H1 (cell line): ENCODE results near the gene CUL9. TPM values are rescaled to one million over a fixed set of nuclear protein-coding genes. Genes with fewer than 3 reads are reported as not detected.

Experiments used
- ATF3 ChIP-seq: IDR thresholded peaks from 2 replicates; pipeline ENCODE4 v1.6.1; 2011; ENCODE audit warnings: low read depth, mild to moderate bottlenecking, low read length; ENCODE audit not compliant: insufficient read depth
- KDM4A ChIP-seq: IDR thresholded peaks from one replicate; pipeline ENCODE4 v1.7.1; 2012; ENCODE audit warnings: low read depth, mild to moderate bottlenecking, moderate library complexity, low read length, inconsistent platforms; ENCODE audit not compliant: severe bottlenecking
- PHF8 ChIP-seq: fragments of 200-600 bp; sonication (generic); conservative IDR thresholded peaks from 2 replicates; pipeline ENCODE4 v1.7.1; 2012; ENCODE audit warnings: low read depth, mild to moderate bottlenecking, inconsistent platforms, low read length, moderate library complexity
- polyA plus RNA-seq, 7 experiments: library from polyadenylated mRNA; depleted of rRNA in 3 of 7; stranded (reverse) in 5 of 7; unstranded in 2 of 7; fragments of >200 nt in 5 of 7; fragments of 200-250 nt in 2 of 7; gene quantifications; 1 replicate in 5 of 7; 2 replicates in 1 of 7; 4 replicates in 1 of 7; pipeline versions ENCODE4 v1.2.1 to v1.2.3, GENCODE V29; 2011 to 2013; ENCODE audit warnings: missing spikeins in 2 of 7, mixed read lengths in 2 of 7
- total RNA-seq: library from RNA; stranded (reverse); fragmentation: NEBNext Ultra II Directional; extraction: Animal tissue kit (Norgen Biotek cat#: 25700); gene quantifications from 2 replicates; pipeline ENCODE4 v1.2.1, GENCODE V29; 2021

Gene CUL9
- total and polyA plus RNA-seq, 2 of the 8 experiments (the other 6 are each of a cell fraction or from before 2014, with no cell fraction given) = 7.7 to 9.8 TPM

GRCh38 chr6:43261198-43261597 is 79.2 kb downstream of the CUL9 start (continued):
- TF ChIP-seq PHF8 (no peak), KDM4A (no peak), ATF3 (no peak)
